Measurements from ENCODE around the gene ZKSCAN1. TPM values are rescaled to one million over a fixed set of nuclear protein-coding genes. Genes with fewer than 3 reads are reported as not detected.
A peak's percentile ranks its signal among the peaks of the same experiment; 100 is the strongest.

Gene ZKSCAN1
- total and polyA plus RNA-seq, 11 donors: 8.5 to 65.5 (median 37.1) TPM

DNA sequence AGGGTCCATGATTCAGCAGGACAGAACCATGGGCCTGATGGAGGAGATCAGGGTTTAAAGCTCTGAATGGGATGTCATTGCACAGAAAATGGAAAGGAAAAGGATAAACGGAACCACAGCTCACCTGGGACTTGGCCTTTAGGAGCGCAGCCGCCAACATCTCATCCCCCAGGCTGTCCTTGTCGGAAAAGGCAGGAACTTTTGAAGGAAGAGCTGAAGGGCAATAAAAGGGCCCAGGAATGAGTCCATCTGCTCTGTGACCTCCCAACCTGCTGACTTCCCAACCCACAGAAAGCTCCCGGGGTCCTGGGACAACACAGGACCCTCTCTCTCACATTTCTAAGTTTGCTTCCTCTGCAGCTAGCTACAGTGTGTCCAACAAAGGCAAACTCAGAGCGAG, 60.0 kb downstream of the ZKSCAN1 start:
- Histone ChIP-seq H3K27me3 (no peaks in the 10 kb centered on the region), H3K4me1 (peaks cover 0 to 23% (median 16%) of the 10 kb centered on the region in 12 donors), H3K36me3 (peaks cover 17 to 96% (median 86%) of the 10 kb centered on the region in 9 donors), H3K9me3 (peaks cover 0 to 28% (median 22%) of the 10 kb centered on the region in 12 donors), H3K27ac (no peak overlapping the region), H3K4me3 (no peak overlapping the region)
- intact Hi-C loops (cut with DNase I): no loop called here
- TF ChIP-seq POLR2A (IDR thresholded peaks at IDR 0.05): no peak
- TF ChIP-seq CTCF (IDR thresholded peaks at IDR 0.05): no peak
- WGBS, 4 donors: 93 to 97% (median 95%) methylated on average over 5 to 6 of the region's 6 CpGs
- DNase-seq (no peak), ATAC-seq (no peak)

GRCh38 chr7:100077205-100077604, 61.8 kb downstream of the ZKSCAN1 start:
- DNase-seq (no peak), ATAC-seq (no peak)
- Histone ChIP-seq H3K9me3 (peaks cover 0 to 10% (median 4%) of the 10 kb centered on the region in 12 donors), H3K4me3 (no peak overlapping the region), H3K36me3 (peaks cover 2 to 78% (median 68%) of the 10 kb centered on the region in 9 donors), H3K27me3 (no peaks in the 10 kb centered on the region), H3K27ac (no peak overlapping the region), H3K4me1 (peaks cover 0 to 33% (median 23%) of the 10 kb centered on the region in 12 donors)
- intact Hi-C loops (cut with DNase I): no loop called here
- 95 to 97% (median 96%) methylated on average over 4 of the region's 4 CpGs for WGBS, 4 donors
- TF ChIP-seq CTCF (IDR thresholded peaks at IDR 0.05) (no peak), POLR2A (IDR thresholded peaks at IDR 0.05) (no peak)

DNA sequence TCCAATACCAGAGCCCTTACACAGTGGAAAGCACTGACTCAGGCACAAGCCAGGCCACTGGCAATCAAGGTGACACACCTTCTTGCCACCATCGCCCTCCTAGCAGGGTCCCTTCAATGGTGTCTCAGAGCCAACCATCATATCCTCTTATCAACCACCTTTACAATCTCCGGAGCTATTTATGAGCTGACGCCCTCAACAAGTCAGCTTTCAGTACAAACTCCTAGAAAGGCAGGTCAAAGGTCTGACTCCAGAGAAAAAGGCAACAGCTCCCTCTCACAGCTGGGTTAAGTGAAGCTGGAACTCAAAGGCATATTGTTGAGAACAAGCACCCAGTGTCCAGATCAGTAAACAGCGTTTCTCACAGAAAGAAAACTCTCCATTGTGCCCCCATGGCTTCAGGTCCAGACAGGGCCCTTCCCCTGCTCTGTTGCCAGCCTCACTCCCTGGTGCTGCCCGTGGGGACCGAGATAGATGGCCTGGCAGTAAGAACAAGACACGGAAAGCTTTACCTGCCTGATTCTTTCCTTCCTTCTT, 63.7 kb downstream of the ZKSCAN1 start:
- DNase-seq (no peak), ATAC-seq (no peak)
- no peaks in the 10 kb centered on the region for H3K27me3 ChIP-seq
- intact Hi-C loops (cut with DNase I): no loop called here
- no peaks in the 10 kb centered on the region for H3K9me3 ChIP-seq
- no peak overlapping the region for H3K27ac ChIP-seq
- TF ChIP-seq POLR2A (IDR thresholded peaks at IDR 0.05) (no peak), CTCF (IDR thresholded peaks at IDR 0.05) (no peak)
- no peak overlapping the region for H3K4me3 ChIP-seq
- H3K36me3 ChIP-seq: peaks cover 0 to 59% (median 49%) of the 10 kb centered on the region in 9 donors
- H3K4me1 ChIP-seq: peaks cover 0 to 42% (median 28%) of the 10 kb centered on the region in 12 donors
- 67 to 72% (median 70%) methylated on average over 7 of the region's 7 CpGs for whole genome bisulfite sequencing, 4 donors

GRCh38 chr7:100080907-100081534, 65.6 kb downstream of the ZKSCAN1 start:
- ATAC-seq: no peak
- Histone ChIP-seq H3K36me3 (peaks cover 0 to 40% (median 30%) of the 10 kb centered on the region in 9 donors), H3K9me3 (no peaks in the 10 kb centered on the region), H3K4me1 (peaks cover 0 to 42% (median 28%) of the 10 kb centered on the region in 12 donors), H3K27me3 (no peaks in the 10 kb centered on the region), H3K27ac (peak overlapping the region; percentile 77 to 95 (median 86)), H3K4me3 (peak overlapping the region; percentile 75 to 100 (median 88))
- intact Hi-C loops (cut with DNase I): loop anchor here in 7 of 10 donors (1.0 to 10.0 kb wide), 10 partner anchors 19 to 166 kb away; partner anchors contain the start of genes TRIM4 (in 5 of the 7), AZGP1 (in 1 of the 7) and ZSCAN21 (in 1 of the 7)
- 1% methylated on average over 20 to 34 of the region's 34 CpGs for WGBS, 4 donors
- TF ChIP-seq POLR2A (IDR thresholded peaks at IDR 0.05): no peak
- no peak for TF ChIP-seq CTCF (IDR thresholded peaks at IDR 0.05)
- no peak for DNase-seq

All from heart left ventricle (tissue), 16 donors.